ENCODE results near the gene SRPRB. TPM values are rescaled to one million over a fixed set of nuclear protein-coding genes. Genes with fewer than 3 reads are reported as not detected.

Gene SRPRB
- total RNA-seq, 1 experiment from 2014 or later, result 113 TPM

DNA sequence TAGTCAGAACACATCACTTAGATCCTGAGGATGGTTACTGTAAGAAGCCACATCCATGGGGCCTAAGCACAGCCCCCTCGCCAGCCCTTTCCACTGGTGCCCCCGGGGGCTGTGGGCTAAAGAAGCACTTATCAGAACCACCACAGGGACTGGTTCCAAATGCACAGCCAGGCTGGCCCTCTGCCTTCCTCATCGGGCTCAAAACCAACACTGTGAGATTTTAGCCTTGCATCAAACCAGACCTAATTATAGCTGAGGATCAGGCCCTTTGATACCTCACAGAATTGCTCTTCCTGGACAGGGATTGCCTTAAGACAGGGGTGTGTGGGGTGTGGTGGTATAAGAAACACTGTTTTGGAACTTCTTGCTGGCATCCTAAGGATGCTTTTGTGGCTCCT lies 23.7 kb downstream of the SRPRB start:
- Mint-ChIP-seq H3K4me3 (ENCODE audit: low read depth, unreplicated experiment) (no peak overlapping the region), H3K4me1 (ENCODE audit: low read depth, unreplicated experiment) (no peaks in the 10 kb centered on the region), H3K27me3 (ENCODE audit: unreplicated experiment) (peaks cover 21% of the 10 kb centered on the region), H3K27ac (ENCODE audit: unreplicated experiment) (no peak overlapping the region), H3K9me3 (ENCODE audit: low read depth, unreplicated experiment) (no peaks in the 10 kb centered on the region), H3K36me3 (ENCODE audit: insufficient read depth, unreplicated experiment) (no peaks in the 10 kb centered on the region)
- no TSS peak for BruUV-seq (replicated peaks)
- TF ChIP-seq, protein P1, sequence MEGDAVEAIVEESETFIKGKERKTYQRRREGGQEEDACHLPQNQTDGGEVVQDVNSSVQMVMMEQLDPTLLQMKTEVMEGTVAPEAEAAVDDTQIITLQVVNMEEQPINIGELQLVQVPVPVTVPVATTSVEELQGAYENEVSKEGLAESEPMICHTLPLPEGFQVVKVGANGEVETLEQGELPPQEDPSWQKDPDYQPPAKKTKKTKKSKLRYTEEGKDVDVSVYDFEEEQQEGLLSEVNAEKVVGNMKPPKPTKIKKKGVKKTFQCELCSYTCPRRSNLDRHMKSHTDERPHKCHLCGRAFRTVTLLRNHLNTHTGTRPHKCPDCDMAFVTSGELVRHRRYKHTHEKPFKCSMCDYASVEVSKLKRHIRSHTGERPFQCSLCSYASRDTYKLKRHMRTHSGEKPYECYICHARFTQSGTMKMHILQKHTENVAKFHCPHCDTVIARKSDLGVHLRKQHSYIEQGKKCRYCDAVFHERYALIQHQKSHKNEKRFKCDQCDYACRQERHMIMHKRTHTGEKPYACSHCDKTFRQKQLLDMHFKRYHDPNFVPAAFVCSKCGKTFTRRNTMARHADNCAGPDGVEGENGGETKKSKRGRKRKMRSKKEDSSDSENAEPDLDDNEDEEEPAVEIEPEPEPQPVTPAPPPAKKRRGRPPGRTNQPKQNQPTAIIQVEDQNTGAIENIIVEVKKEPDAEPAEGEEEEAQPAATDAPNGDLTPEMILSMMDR (IDR thresholded peaks at IDR 0.05; ENCODE audit: unreplicated experiment), result no peak
- intact Hi-C loops (cut with micrococcal nuclease; ENCODE audit: unreplicated experiment), result no loop called here
- CTCF ChIA-PET, result no interaction called here
- no peak for DNase-seq

DNA sequence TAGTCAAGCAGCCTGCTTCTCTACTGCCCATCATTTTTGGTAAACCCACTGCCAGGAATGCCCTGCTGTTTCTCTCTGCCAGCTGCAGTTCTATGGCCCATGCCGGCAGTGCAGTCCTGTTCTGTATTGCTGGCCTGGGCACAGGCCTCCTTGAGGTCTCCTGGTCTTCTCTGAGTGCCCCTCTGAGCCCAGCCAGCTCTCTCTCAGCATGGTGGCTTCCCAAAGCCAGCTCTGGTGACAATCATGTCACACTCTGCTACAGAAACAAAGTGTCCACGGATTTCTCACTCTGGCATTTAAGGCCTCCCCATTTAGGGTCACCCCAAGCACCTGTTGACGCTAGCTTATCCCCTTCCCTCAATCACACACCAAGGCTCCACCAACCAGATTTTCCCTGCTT lies 24.5 kb downstream of the SRPRB start:
- intact Hi-C loops (cut with micrococcal nuclease; ENCODE audit: unreplicated experiment), result no loop called here
- no peak for DNase-seq
- no peak overlapping the region for H3K27ac Mint-ChIP-seq (ENCODE audit: unreplicated experiment)
- BruUV-seq (replicated peaks), result no TSS peak
- H3K27me3 Mint-ChIP-seq (ENCODE audit: unreplicated experiment), result peaks cover 21% of the 10 kb centered on the region
- H3K36me3 Mint-ChIP-seq (ENCODE audit: insufficient read depth, unreplicated experiment), result no peaks in the 10 kb centered on the region
- CTCF ChIA-PET, result no interaction called here
- no peak overlapping the region for H3K4me3 Mint-ChIP-seq (ENCODE audit: low read depth, unreplicated experiment)
- TF ChIP-seq, protein P1 (IDR thresholded peaks at IDR 0.05; ENCODE audit: unreplicated experiment), result no peak
- H3K9me3 Mint-ChIP-seq (ENCODE audit: low read depth, unreplicated experiment), result no peaks in the 10 kb centered on the region
- H3K4me1 Mint-ChIP-seq (ENCODE audit: low read depth, unreplicated experiment), result no peaks in the 10 kb centered on the region

DNA sequence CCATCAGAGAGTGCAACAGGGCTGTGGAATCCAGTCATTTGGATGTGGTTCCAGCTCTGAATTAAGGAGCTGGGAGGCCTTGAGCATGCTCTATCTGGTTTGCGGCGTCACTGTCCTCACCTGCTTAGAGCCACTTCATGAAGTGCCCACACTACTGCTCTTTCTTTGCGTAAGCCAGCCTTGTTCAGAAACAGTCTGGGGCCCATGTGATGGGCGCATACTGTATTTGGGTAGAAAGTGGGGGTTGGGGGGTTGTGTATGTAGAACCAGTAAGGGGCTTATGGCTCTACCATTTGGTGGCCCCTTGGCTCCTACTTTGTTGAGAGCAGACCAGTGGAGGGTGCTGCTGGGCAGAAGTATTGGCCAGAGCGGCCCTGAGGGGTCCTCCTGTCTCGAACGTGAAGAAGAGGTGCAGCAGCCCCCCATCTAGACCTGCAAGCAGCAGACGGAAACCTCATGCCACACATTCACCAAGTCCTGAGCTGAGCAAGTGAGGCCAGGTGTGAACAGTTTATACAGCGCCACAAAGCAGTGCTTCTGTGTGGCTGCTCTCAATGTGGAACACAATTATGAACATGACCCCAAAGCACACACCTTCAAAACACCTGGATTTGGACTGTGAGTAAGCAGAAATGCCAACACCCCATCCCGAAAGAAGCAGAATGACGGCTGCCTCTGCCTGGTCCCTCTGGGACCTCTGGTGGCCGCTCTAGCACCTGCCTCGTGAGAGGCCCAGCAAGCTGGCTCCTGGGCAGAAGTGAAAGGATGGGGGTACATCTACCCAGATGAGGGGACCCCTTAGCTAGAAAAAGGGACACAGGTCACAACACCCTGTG lies 26.6 kb downstream of the SRPRB start:
- intact Hi-C loops (cut with micrococcal nuclease; ENCODE audit: unreplicated experiment), result no loop called here
- Mint-ChIP-seq H3K4me3 (ENCODE audit: low read depth, unreplicated experiment) (no peak overlapping the region), H3K36me3 (ENCODE audit: insufficient read depth, unreplicated experiment) (no peaks in the 10 kb centered on the region), H3K27ac (ENCODE audit: unreplicated experiment) (no peak overlapping the region), H3K4me1 (ENCODE audit: low read depth, unreplicated experiment) (no peaks in the 10 kb centered on the region), H3K27me3 (ENCODE audit: unreplicated experiment) (peaks cover 28% of the 10 kb centered on the region), H3K9me3 (ENCODE audit: low read depth, unreplicated experiment) (no peaks in the 10 kb centered on the region)
- no TSS peak for BruUV-seq (replicated peaks)
- TF ChIP-seq, protein P1 (IDR thresholded peaks at IDR 0.05; ENCODE audit: unreplicated experiment), result peak; percentile 53
- peak; percentile 37 for DNase-seq
- CTCF ChIA-PET, result interaction anchor here (0.5 to 0.7 kb wide), 2 partner anchors 18 to 254 kb away, joined by 3 read pairs; no protein-coding TSS in a partner anchor

DNA sequence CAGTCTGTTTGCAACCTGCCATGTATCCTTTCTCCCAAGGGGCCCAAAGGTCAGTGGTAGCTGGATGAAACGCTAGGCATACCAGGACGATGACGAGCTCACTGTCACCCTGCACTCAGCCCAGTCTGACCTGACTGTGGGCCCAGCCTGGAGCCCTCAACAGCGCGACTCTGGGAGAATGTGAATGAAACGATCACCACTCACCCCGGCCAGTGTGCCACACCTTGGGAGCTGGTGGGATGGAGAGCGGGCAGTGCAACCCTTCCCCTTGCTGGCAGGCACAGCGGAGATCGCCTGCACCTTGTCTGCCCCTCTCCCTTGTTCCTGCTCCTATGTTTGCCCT lies 27.2 kb downstream of the SRPRB start:
- H3K9me3 Mint-ChIP-seq (ENCODE audit: low read depth, unreplicated experiment), result no peaks in the 10 kb centered on the region
- H3K4me1 Mint-ChIP-seq (ENCODE audit: low read depth, unreplicated experiment), result no peaks in the 10 kb centered on the region
- intact Hi-C loops (cut with micrococcal nuclease; ENCODE audit: unreplicated experiment), result no loop called here
- no peak for DNase-seq
- no peak overlapping the region for H3K4me3 Mint-ChIP-seq (ENCODE audit: low read depth, unreplicated experiment)
- BruUV-seq (replicated peaks), result no TSS peak
- TF ChIP-seq, protein P1 (IDR thresholded peaks at IDR 0.05; ENCODE audit: unreplicated experiment), result no peak
- H3K27ac Mint-ChIP-seq (ENCODE audit: unreplicated experiment), result no peak overlapping the region
- peaks cover 34% of the 10 kb centered on the region for H3K27me3 Mint-ChIP-seq (ENCODE audit: unreplicated experiment)
- no peaks in the 10 kb centered on the region for H3K36me3 Mint-ChIP-seq (ENCODE audit: insufficient read depth, unreplicated experiment)
- CTCF ChIA-PET, result interaction anchor here (0.5 to 0.7 kb wide), 2 partner anchors 19 to 254 kb away, joined by 3 read pairs; no protein-coding TSS in a partner anchor
